A549 (cell line): ENCODE measurements around the gene QRICH2. TPM values are rescaled to one million over a fixed set of nuclear protein-coding genes. Genes with fewer than 3 reads are reported as not detected.

ENCODE experiments used
- ATAC-seq, 2 experiments: fragments of 200-7000 bp in 1 of 2; fragments of >200 bp in 1 of 2; cut with Nextera tagmentation in 1 of 2; cut with Tn5 transposase in 1 of 2; 3 replicates each; pipeline versions ENCODE4 v1.8.0 to v1.9.1; 2018 to 2020; ENCODE audit warnings: mild to moderate bottlenecking in 1 of 2, moderate library complexity in 1 of 2
- CTCF ChIA-PET: fragments of 300-600 bp; sonication (Branson Sonifier 250); formaldehyde crosslinking; extraction: SDS; loops from one replicate; lab custom pipeline; 2021; ENCODE audit warnings: antibody characterized with exemption, inconsistent platforms; lab: Yijun Ruan, JAX
- POLR2A ChIA-PET: fragments of 350-600 bp; formaldehyde crosslinking; extraction: SDS; loops from one replicate; lab custom pipeline; 2021; ENCODE audit warnings: antibody characterized with exemption, inconsistent platforms; lab: Yijun Ruan, JAX
- DNase-seq, 2 experiments: peaks; one replicate each; pipeline versions ENCODE4 v3.0.0 to v3.0.0-alpha.2; 2011 to 2016; ENCODE audit warnings: low read depth in 1 of 2, low spot score in 1 of 2
- FAIRE-seq: peaks from 2 replicates; lab custom pipeline; 2011; peaks lifted over from hg19 to GRCh38; lab: Jason Lieb, UNC
- H3K27ac ChIP-seq, 2 experiments: fragments of >200 bp; sonication (Bioruptor Twin); formaldehyde crosslinking; 3 replicates each; pipeline ENCODE4 v1.5.1; 2016 to 2017
- H3K4me1 ChIP-seq: fragments of >200 bp; sonication (Bioruptor Twin); formaldehyde crosslinking; 3 replicates; pipeline ENCODE4 v1.6.1; 2016
- H3K4me2 ChIP-seq: fragments of >200 bp; sonication (Bioruptor Twin); formaldehyde crosslinking; 3 replicates; pipeline ENCODE4 v1.6.1; 2016
- H3K4me3 ChIP-seq: fragments of >200 bp; sonication (Bioruptor Twin); formaldehyde crosslinking; 3 replicates; pipeline ENCODE4 v1.5.1; 2016
- H3K9me3 ChIP-seq: fragments of >200 bp; sonication (Bioruptor Twin); formaldehyde crosslinking; 3 replicates; pipeline ENCODE4 v1.6.1; 2016
- CHD4 ChIP-seq: fragments of 200-600 bp; sonication (generic); IDR thresholded peaks from 2 replicates; pipeline ENCODE4 v1.6.1; 2016; ENCODE audit warnings: antibody characterized with exemption, mild to moderate bottlenecking, borderline replicate concordance
- FOSL2 ChIP-seq, 2 experiments: fragments of 450-650 bp in 1 of 2; fragments of >200 bp in 1 of 2; sonication (Bioruptor Twin) in 1 of 2; formaldehyde crosslinking; IDR thresholded peaks; 2 replicates each; pipeline versions ENCODE4 v1.5.0 to v1.6.1; 2016 to 2020; ENCODE audit warnings: mild to moderate bottlenecking in 1 of 2, moderate library complexity in 1 of 2
- HOXA7 ChIP-seq: fragments of 250-450 bp; sonication (Bioruptor Pico); IDR thresholded peaks from 2 replicates; pipeline ENCODE4 v1.5.0; 2020; ENCODE audit warnings: mild to moderate bottlenecking, moderate library complexity
- JUN ChIP-seq, 2 experiments: fragments of >200 bp; sonication (Bioruptor Twin); formaldehyde crosslinking; IDR thresholded peaks; 2 replicates in 1 of 2; 3 replicates in 1 of 2; pipeline ENCODE4 v1.6.1; 2016 to 2017
- JUNB ChIP-seq: fragments of >200 bp; sonication (Bioruptor Twin); formaldehyde crosslinking; IDR thresholded peaks from 2 replicates; pipeline ENCODE4 v1.6.1; 2016
- MAFK ChIP-seq: fragments of 450-650 bp; IDR thresholded peaks from 2 replicates; pipeline ENCODE4 v1.6.1; 2014; ENCODE audit not compliant: partially characterized antibody
- MAX ChIP-seq: IDR thresholded peaks from 2 replicates; pipeline ENCODE4 v1.6.1; 2012
- MAZ ChIP-seq: fragments of 150-350 bp; IDR thresholded peaks from 2 replicates; pipeline ENCODE4 v1.6.1; 2014; ENCODE audit warnings: antibody characterized with exemption, low read depth, low read length, borderline replicate concordance
- NFE2L2 ChIP-seq: fragments of 150-350 bp; conservative IDR thresholded peaks from 2 replicates; pipeline ENCODE4 v1.6.1; 2014; ENCODE audit warnings: low read length
- POLR2AphosphoS2 ChIP-seq: conservative IDR thresholded peaks from 2 replicates; pipeline ENCODE4 v1.6.1; 2012; ENCODE audit warnings: low read length, improper control_type of control experiment, inconsistent platforms
- RAD21 ChIP-seq, 2 experiments: fragments of >200 bp in 1 of 2; sonication (Bioruptor Twin) in 1 of 2; formaldehyde crosslinking in 1 of 2; IDR thresholded peaks in 1 of 2; conservative IDR thresholded peaks in 1 of 2; 2 replicates in 1 of 2; 3 replicates in 1 of 2; pipeline ENCODE4 v1.6.1; 2012 to 2018; ENCODE audit warnings: inconsistent platforms in 1 of 2
- RCOR1 ChIP-seq: fragments of 150-350 bp; IDR thresholded peaks from 2 replicates; pipeline ENCODE4 v1.6.1; 2014; ENCODE audit warnings: antibody characterized with exemption, low read length, low read depth
- USF2 ChIP-seq: fragments of 450-650 bp; IDR thresholded peaks from 2 replicates; pipeline ENCODE4 v1.6.1; 2014; ENCODE audit warnings: antibody characterized with exemption
- WGBS: methylation state at CpG from one replicate; pipeline ENCODE4 v1.1.6; 2017; ENCODE audit errors: missing lambda C conversion rate; 5-methylcytosine and 5-hydroxymethylcytosine counted together
- polyA plus RNA-seq, 4 experiments: library from polyadenylated mRNA; depleted of rRNA in 3 of 4; stranded (reverse); fragments of >200 nt; fragmentation: RNase III in 1 of 4; extraction: RNeasy Plus Mini Kit Qiagen cat#74134 plus additional on column Dnase treatment in 1 of 4; gene quantifications; 2 replicates in 3 of 4; 3 replicates in 1 of 4; pipeline ENCODE4 v1.2.3, GENCODE V29; 2011 to 2017
- TF ChIP-seq, protein P1 (sequence below): IDR thresholded peaks from 2 replicates; pipeline ENCODE4 v1.6.1; 2012
- TF ChIP-seq, protein P2 (sequence below): fragments of >200 bp; sonication (Bioruptor Twin); formaldehyde crosslinking; IDR thresholded peaks from 3 replicates; pipeline ENCODE4 v1.5.1; 2016

QRICH2 gene
- polyA plus RNA-seq, 2 of the 4 experiments (the other 2 are of a cell fraction) = 0.57 to 0.88 TPM

DNA sequence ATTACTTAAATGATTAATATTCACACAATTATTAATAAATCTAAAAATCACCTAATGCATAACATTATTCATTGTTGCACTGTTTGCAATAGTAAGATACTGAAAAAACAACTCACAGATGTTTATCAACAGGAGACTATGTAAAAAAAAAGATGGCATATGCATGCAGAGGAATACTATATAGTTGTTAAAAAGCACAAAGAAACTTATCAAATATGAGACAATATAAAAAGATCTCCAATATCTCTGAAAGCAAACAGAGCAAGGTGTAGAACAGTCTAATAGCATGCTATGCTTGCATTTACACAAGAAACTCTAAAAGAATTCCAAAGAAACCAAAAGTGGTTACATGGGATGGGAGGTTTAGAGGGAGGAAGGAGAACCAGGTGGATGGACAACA lies 71.5 kb downstream of the QRICH2 start:
- no peak for TF ChIP-seq RCOR1
- no peak for TF ChIP-seq POLR2AphosphoS2
- TF ChIP-seq RAD21 (conservative IDR thresholded peaks at IDR 0.05 in 1 of 2, IDR thresholded peaks at IDR 0.05 in 1 of 2) = no peak
- no peak for TF ChIP-seq FOSL2 (IDR thresholded peaks at IDR 0.05)
- TF ChIP-seq FOSL2 (CRISPR knock-in tag; IDR thresholded peaks at IDR 0.05) = no peak
- TF ChIP-seq NFE2L2 = no peak
- TF ChIP-seq JUNB = no peak
- FAIRE-seq (no peak), ATAC-seq (no peak), DNase-seq (no peak)
- Histone ChIP-seq H3K9me3 (no peaks in the 10 kb centered on the region), H3K4me2 (no peak overlapping the region), H3K4me1 (peaks cover 46% of the 10 kb centered on the region), H3K27ac (no peak overlapping the region), H3K4me3 (no peak overlapping the region)
- ChIA-PET CTCF (interaction anchor here (1.5 to 3.3 kb wide), 5 partner anchors 13 to 43 kb away, joined by 4 to 22 read pairs (median 8); no protein-coding TSS in a partner anchor), POLR2A (no interaction called here)

DNA sequence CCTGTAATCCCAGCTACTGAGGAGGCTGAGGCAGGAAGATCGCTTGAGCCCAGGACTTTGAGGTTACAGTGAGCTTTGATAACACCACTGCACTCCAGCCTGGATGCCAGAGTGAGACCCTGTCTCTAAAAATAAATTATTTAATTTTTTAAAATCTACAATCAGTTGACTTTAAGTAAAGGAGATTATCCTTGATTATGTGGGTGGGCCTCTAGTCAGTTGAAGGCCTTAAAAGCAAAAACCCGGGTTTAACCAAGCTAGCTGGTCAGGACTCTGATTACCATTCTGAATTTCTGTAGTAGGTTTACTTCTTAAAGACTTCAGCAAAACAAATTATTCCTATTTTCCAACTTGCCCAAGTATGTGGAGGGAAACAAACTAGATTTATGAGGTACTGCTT lies 72.2 kb downstream of the QRICH2 start:
- ATAC-seq (no peak), FAIRE-seq (no peak), DNase-seq (no peak)
- POLR2A ChIA-PET = no interaction called here
- TF ChIP-seq NFE2L2 (no peak), MAZ (no peak)
- no peaks in the 10 kb centered on the region for H3K9me3 ChIP-seq
- H3K4me3 ChIP-seq = no peak overlapping the region
- WGBS = 92% methylated on average over 2 of the region's 2 CpGs
- no peak overlapping the region for H3K4me2 ChIP-seq
- H3K27ac ChIP-seq = peak overlapping the region in 1 of 2 experiments; percentile 21; a peak in 1 of 6 replicates
- CTCF ChIA-PET = interaction anchor here (1.5 kb wide), 3 partner anchors 13 to 44 kb away, joined by 4 to 8 read pairs (median 6); no protein-coding TSS in a partner anchor
- peaks cover 46% of the 10 kb centered on the region for H3K4me1 ChIP-seq

GRCh38 chr17:76234354-76234679 lies 73.8 kb downstream of the QRICH2 start:
- Histone ChIP-seq H3K4me3 (no peak overlapping the region), H3K27ac (peak overlapping the region; percentile 23 to 58; a peak in 3 of 6 replicates), H3K4me2 (no peak overlapping the region; the same call in 2 of the 3 replicates), H3K9me3 (no peaks in the 10 kb centered on the region), H3K4me1 (peaks cover 41% of the 10 kb centered on the region)
- POLR2A ChIA-PET = no interaction called here
- CTCF ChIA-PET = interaction anchor here (1.2 to 1.4 kb wide), 4 partner anchors 9 to 151 kb away, joined by 3 to 5 read pairs (median 4); no protein-coding TSS in a partner anchor
- WGBS = 80% methylated on average over 5 of the region's 5 CpGs
- no peak for ATAC-seq
- TF ChIP-seq CHD4 (no peak), MAFK (peak; percentile 99), NFE2L2 (peak; percentile 95)
- no peak for DNase-seq
- FAIRE-seq = no peak

GRCh38 chr17:76233588-76234353 lies 74.3 kb downstream of the QRICH2 start:
- 96% methylated on average over 6 of the region's 6 CpGs for WGBS

More at GRCh38 chr17:76233588-76234353, 74.3 kb downstream of the QRICH2 start:
- Histone ChIP-seq H3K4me1 (peaks cover 35% of the 10 kb centered on the region), H3K27ac (peak overlapping the region; percentile 23 to 66; a peak in 5 of 6 replicates), H3K4me3 (no peak overlapping the region), H3K4me2 (no peak overlapping the region; the same call in 2 of the 3 replicates), H3K9me3 (no peaks in the 10 kb centered on the region)
- ChIA-PET CTCF (interaction anchor here (1.0 to 1.4 kb wide), 6 partner anchors 10 to 151 kb away, joined by 3 to 5 read pairs (median 4); no protein-coding TSS in a partner anchor), POLR2A (no interaction called here)
- ATAC-seq (no peak), DNase-seq (no peak), FAIRE-seq (no peak)
- no peak for TF ChIP-seq FOSL2 (IDR thresholded peaks at IDR 0.05)
- TF ChIP-seq FOSL2 (CRISPR knock-in tag; IDR thresholded peaks at IDR 0.05) = 0 out of 2 replicates have a peak, but pooled peaks have one; percentile 15
- TF ChIP-seq JUN (IDR thresholded peaks at IDR 0.05) = no peak
- no peak for TF ChIP-seq MAX
- TF ChIP-seq USF2 = no peak
- no peak for TF ChIP-seq HOXA7 (CRISPR knock-in tag)
- TF ChIP-seq, protein P1, sequence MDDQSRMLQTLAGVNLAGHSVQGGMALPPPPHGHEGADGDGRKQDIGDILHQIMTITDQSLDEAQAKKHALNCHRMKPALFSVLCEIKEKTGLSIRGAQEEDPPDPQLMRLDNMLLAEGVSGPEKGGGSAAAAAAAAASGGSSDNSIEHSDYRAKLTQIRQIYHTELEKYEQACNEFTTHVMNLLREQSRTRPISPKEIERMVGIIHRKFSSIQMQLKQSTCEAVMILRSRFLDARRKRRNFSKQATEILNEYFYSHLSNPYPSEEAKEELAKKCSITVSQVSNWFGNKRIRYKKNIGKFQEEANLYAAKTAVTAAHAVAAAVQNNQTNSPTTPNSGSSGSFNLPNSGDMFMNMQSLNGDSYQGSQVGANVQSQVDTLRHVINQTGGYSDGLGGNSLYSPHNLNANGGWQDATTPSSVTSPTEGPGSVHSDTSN = no peak
- TF ChIP-seq POLR2AphosphoS2 = no peak
- TF ChIP-seq, protein P2, sequence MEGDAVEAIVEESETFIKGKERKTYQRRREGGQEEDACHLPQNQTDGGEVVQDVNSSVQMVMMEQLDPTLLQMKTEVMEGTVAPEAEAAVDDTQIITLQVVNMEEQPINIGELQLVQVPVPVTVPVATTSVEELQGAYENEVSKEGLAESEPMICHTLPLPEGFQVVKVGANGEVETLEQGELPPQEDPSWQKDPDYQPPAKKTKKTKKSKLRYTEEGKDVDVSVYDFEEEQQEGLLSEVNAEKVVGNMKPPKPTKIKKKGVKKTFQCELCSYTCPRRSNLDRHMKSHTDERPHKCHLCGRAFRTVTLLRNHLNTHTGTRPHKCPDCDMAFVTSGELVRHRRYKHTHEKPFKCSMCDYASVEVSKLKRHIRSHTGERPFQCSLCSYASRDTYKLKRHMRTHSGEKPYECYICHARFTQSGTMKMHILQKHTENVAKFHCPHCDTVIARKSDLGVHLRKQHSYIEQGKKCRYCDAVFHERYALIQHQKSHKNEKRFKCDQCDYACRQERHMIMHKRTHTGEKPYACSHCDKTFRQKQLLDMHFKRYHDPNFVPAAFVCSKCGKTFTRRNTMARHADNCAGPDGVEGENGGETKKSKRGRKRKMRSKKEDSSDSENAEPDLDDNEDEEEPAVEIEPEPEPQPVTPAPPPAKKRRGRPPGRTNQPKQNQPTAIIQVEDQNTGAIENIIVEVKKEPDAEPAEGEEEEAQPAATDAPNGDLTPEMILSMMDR = no peak
